Measurements from ENCODE around the gene TRIP4.
"Not testable (repeated sequence)": the region's sequence is repeated elsewhere in the genome, so short reads cannot be mapped to it uniquely, and the experiment has no call there.

Gene TRIP4

GRCh38 chr15:64380130-64380870 lies 7.3 kb upstream of the TRIP4 start:
- peak overlapping the region; percentile 31 to 63 for H3K9ac ChIP-seq (ENCODE audit: low read depth in 1 of 2, low read length in 2 of 2)

GRCh38 chr15:64381000-64381751 lies 6.5 kb upstream of the TRIP4 start, which contains the start of gene PCLAF:
TSS of gene PCLAF (minus strand) at chr15:64381441. CDS start at chr15:64381371, 70 bp downstream.
- Histone ChIP-seq H3K9ac (ENCODE audit: low read depth in 1 of 2, low read length in 2 of 2) (peak within 1 kb of the TSS; percentile 31 to 63), H3K9me3 (ENCODE audit: control insufficient read depth in 1 of 2, low read length in 2 of 2) (no peaks in the 10 kb centered on the region), H3K36me3 (ENCODE audit: control insufficient read depth in 1 of 2, insufficient read depth in 2 of 2, low read length in 2 of 2) (no peaks in the 10 kb centered on the region), H3K4me1 (ENCODE audit: control insufficient read depth in 1 of 2, insufficient read depth in 2 of 2, low read length in 2 of 2) (peaks cover 3 to 19% of the 10 kb centered on the region in 2 donors), H3K27me3 (ENCODE audit: control insufficient read depth in 1 of 2, insufficient read depth in 2 of 2, low read length in 2 of 2) (no peaks in the 10 kb centered on the region), H3K27ac (ENCODE audit: low read depth, low read length) (no peak within 1 kb of the TSS), H3K4me3 (ENCODE audit: low read depth in 1 of 2, low read length in 2 of 2) (peak within 1 kb of the TSS; percentile 83 to 90)

More at GRCh38 chr15:64380130-64380870, 7.3 kb upstream of the TRIP4 start:
- H3K27me3 ChIP-seq (ENCODE audit: control insufficient read depth in 1 of 2, insufficient read depth in 2 of 2, low read length in 2 of 2); H3K36me3 ChIP-seq (ENCODE audit: control insufficient read depth in 1 of 2, insufficient read depth in 2 of 2, low read length in 2 of 2); H3K9me3 ChIP-seq (ENCODE audit: control insufficient read depth in 1 of 2, low read length in 2 of 2); H3K27ac ChIP-seq (ENCODE audit: low read depth, low read length): not testable (repeated sequence)
- H3K4me1 ChIP-seq (ENCODE audit: control insufficient read depth in 1 of 2, insufficient read depth in 2 of 2, low read length in 2 of 2) = peaks cover 3 to 19% of the 10 kb centered on the region in 2 donors
- H3K4me3 ChIP-seq (ENCODE audit: low read depth in 1 of 2, low read length in 2 of 2) = peak overlapping the region; percentile 83 to 90

GRCh38 chr15:64383760-64384159 lies 3.9 kb upstream of the TRIP4 start:
- H3K27me3 ChIP-seq (ENCODE audit: control insufficient read depth in 1 of 2, insufficient read depth in 2 of 2, low read length in 2 of 2) = no peaks in the 10 kb centered on the region
- H3K36me3 ChIP-seq (ENCODE audit: control insufficient read depth in 1 of 2, insufficient read depth in 2 of 2, low read length in 2 of 2) = no peaks in the 10 kb centered on the region
- no peak overlapping the region for H3K9ac ChIP-seq (ENCODE audit: low read depth in 1 of 2, low read length in 2 of 2)
- no peaks in the 10 kb centered on the region for H3K9me3 ChIP-seq (ENCODE audit: control insufficient read depth in 1 of 2, low read length in 2 of 2)
- no peak overlapping the region for H3K27ac ChIP-seq (ENCODE audit: low read depth, low read length)
- H3K4me1 ChIP-seq (ENCODE audit: control insufficient read depth in 1 of 2, insufficient read depth in 2 of 2, low read length in 2 of 2) = peaks cover 9 to 28% of the 10 kb centered on the region in 2 donors
- no peak overlapping the region for H3K4me3 ChIP-seq (ENCODE audit: low read depth in 1 of 2, low read length in 2 of 2)

- H3K27me3 ChIP-seq (ENCODE audit: control insufficient read depth in 1 of 2, insufficient read depth in 2 of 2, low read length in 2 of 2) = no peaks in the 10 kb centered on the region
- no peaks in the 10 kb centered on the region for H3K36me3 ChIP-seq (ENCODE audit: control insufficient read depth in 1 of 2, insufficient read depth in 2 of 2, low read length in 2 of 2)
- peaks cover 10 to 22% of the 10 kb centered on the region in 2 donors for H3K4me1 ChIP-seq (ENCODE audit: control insufficient read depth in 1 of 2, insufficient read depth in 2 of 2, low read length in 2 of 2)
- no peaks in the 10 kb centered on the region for H3K9me3 ChIP-seq (ENCODE audit: control insufficient read depth in 1 of 2, low read length in 2 of 2)
- no peak overlapping the region for H3K9ac ChIP-seq (ENCODE audit: low read depth in 1 of 2, low read length in 2 of 2)
- H3K4me3 ChIP-seq (ENCODE audit: low read depth in 1 of 2, low read length in 2 of 2) = no peak overlapping the region
- no peak overlapping the region for H3K27ac ChIP-seq (ENCODE audit: low read depth, low read length)
These were observed 1.3 kb upstream of the TRIP4 start for GRCh38 chr15:64386291-64386690.

GRCh38 chr15:64389036-64389435 lies 1.4 kb downstream of the TRIP4 start:
- peak overlapping the region; percentile 96 for H3K4me3 ChIP-seq (ENCODE audit: low read depth in 1 of 2, low read length in 2 of 2)
- H3K27me3 ChIP-seq (ENCODE audit: control insufficient read depth in 1 of 2, insufficient read depth in 2 of 2, low read length in 2 of 2) = no peaks in the 10 kb centered on the region
- peaks cover 0 to 3% of the 10 kb centered on the region in 2 donors for H3K36me3 ChIP-seq (ENCODE audit: control insufficient read depth in 1 of 2, insufficient read depth in 2 of 2, low read length in 2 of 2)
- H3K9ac ChIP-seq (ENCODE audit: low read depth in 1 of 2, low read length in 2 of 2) = no peak overlapping the region
- no peaks in the 10 kb centered on the region for H3K9me3 ChIP-seq (ENCODE audit: control insufficient read depth in 1 of 2, low read length in 2 of 2)
- H3K27ac ChIP-seq (ENCODE audit: low read depth, low read length) = no peak overlapping the region
- H3K4me1 ChIP-seq (ENCODE audit: control insufficient read depth in 1 of 2, insufficient read depth in 2 of 2, low read length in 2 of 2) = peaks cover 10 to 16% of the 10 kb centered on the region in 2 donors

GRCh38 chr15:64392471-64392870 lies 4.8 kb downstream of the TRIP4 start:
- not testable (repeated sequence) for H3K9me3 ChIP-seq (ENCODE audit: control insufficient read depth in 1 of 2, low read length in 2 of 2); H3K27me3 ChIP-seq (ENCODE audit: control insufficient read depth in 1 of 2, insufficient read depth in 2 of 2, low read length in 2 of 2); H3K27ac ChIP-seq (ENCODE audit: low read depth, low read length); H3K9ac ChIP-seq (ENCODE audit: low read depth in 1 of 2, low read length in 2 of 2); H3K4me3 ChIP-seq (ENCODE audit: low read depth in 1 of 2, low read length in 2 of 2)
- peaks cover 16 to 32% of the 10 kb centered on the region in 2 donors for H3K36me3 ChIP-seq (ENCODE audit: control insufficient read depth in 1 of 2, insufficient read depth in 2 of 2, low read length in 2 of 2)
- H3K4me1 ChIP-seq (ENCODE audit: control insufficient read depth in 1 of 2, insufficient read depth in 2 of 2, low read length in 2 of 2) = peaks cover 10 to 12% of the 10 kb centered on the region in 2 donors

GRCh38 chr15:64396789-64397188 lies 9.2 kb downstream of the TRIP4 start:
- Histone ChIP-seq H3K27ac (ENCODE audit: low read depth, low read length) (no peak overlapping the region), H3K9me3 (ENCODE audit: control insufficient read depth in 1 of 2, low read length in 2 of 2) (no peaks in the 10 kb centered on the region), H3K9ac (ENCODE audit: low read depth in 1 of 2, low read length in 2 of 2) (no peak overlapping the region), H3K4me3 (ENCODE audit: low read depth in 1 of 2, low read length in 2 of 2) (no peak overlapping the region), H3K4me1 (ENCODE audit: control insufficient read depth in 1 of 2, insufficient read depth in 2 of 2, low read length in 2 of 2) (no peaks in the 10 kb centered on the region), H3K27me3 (ENCODE audit: control insufficient read depth in 1 of 2, insufficient read depth in 2 of 2, low read length in 2 of 2) (no peaks in the 10 kb centered on the region), H3K36me3 (ENCODE audit: control insufficient read depth in 1 of 2, insufficient read depth in 2 of 2, low read length in 2 of 2) (peaks cover 35 to 66% of the 10 kb centered on the region in 2 donors)

GRCh38 chr15:64398575-64398974 lies 10.9 kb downstream of the TRIP4 start:
- no peaks in the 10 kb centered on the region for H3K4me1 ChIP-seq (ENCODE audit: control insufficient read depth in 1 of 2, insufficient read depth in 2 of 2, low read length in 2 of 2)
- H3K9me3 ChIP-seq (ENCODE audit: control insufficient read depth in 1 of 2, low read length in 2 of 2) = no peaks in the 10 kb centered on the region
- H3K4me3 ChIP-seq (ENCODE audit: low read depth in 1 of 2, low read length in 2 of 2) = no peak overlapping the region
- no peak overlapping the region for H3K9ac ChIP-seq (ENCODE audit: low read depth in 1 of 2, low read length in 2 of 2)
- peaks cover 34 to 72% of the 10 kb centered on the region in 2 donors for H3K36me3 ChIP-seq (ENCODE audit: control insufficient read depth in 1 of 2, insufficient read depth in 2 of 2, low read length in 2 of 2)
- no peak overlapping the region for H3K27ac ChIP-seq (ENCODE audit: low read depth, low read length)
- H3K27me3 ChIP-seq (ENCODE audit: control insufficient read depth in 1 of 2, insufficient read depth in 2 of 2, low read length in 2 of 2) = no peaks in the 10 kb centered on the region

GRCh38 chr15:64400583-64400982 lies 12.9 kb downstream of the TRIP4 start:
- peaks cover 27 to 72% of the 10 kb centered on the region in 2 donors for H3K36me3 ChIP-seq (ENCODE audit: control insufficient read depth in 1 of 2, insufficient read depth in 2 of 2, low read length in 2 of 2)

GRCh38 chr15:64412216-64412615 lies 24.6 kb downstream of the TRIP4 start:
- peaks cover 20 to 57% of the 10 kb centered on the region in 2 donors for H3K36me3 ChIP-seq (ENCODE audit: control insufficient read depth in 1 of 2, insufficient read depth in 2 of 2, low read length in 2 of 2)

More at GRCh38 chr15:64400583-64400982, 12.9 kb downstream of the TRIP4 start:
- Histone ChIP-seq H3K27me3 (ENCODE audit: control insufficient read depth in 1 of 2, insufficient read depth in 2 of 2, low read length in 2 of 2) (no peaks in the 10 kb centered on the region), H3K4me3 (ENCODE audit: low read depth in 1 of 2, low read length in 2 of 2) (no peak overlapping the region), H3K4me1 (ENCODE audit: control insufficient read depth in 1 of 2, insufficient read depth in 2 of 2, low read length in 2 of 2) (no peaks in the 10 kb centered on the region), H3K9ac (ENCODE audit: low read depth in 1 of 2, low read length in 2 of 2) (no peak overlapping the region), H3K9me3 (ENCODE audit: control insufficient read depth in 1 of 2, low read length in 2 of 2) (no peaks in the 10 kb centered on the region), H3K27ac (ENCODE audit: low read depth, low read length) (no peak overlapping the region)

More at GRCh38 chr15:64412216-64412615, 24.6 kb downstream of the TRIP4 start:
- Histone ChIP-seq H3K9ac (ENCODE audit: low read depth in 1 of 2, low read length in 2 of 2) (no peak overlapping the region), H3K27ac (ENCODE audit: low read depth, low read length) (no peak overlapping the region), H3K4me1 (ENCODE audit: control insufficient read depth in 1 of 2, insufficient read depth in 2 of 2, low read length in 2 of 2) (no peaks in the 10 kb centered on the region), H3K9me3 (ENCODE audit: control insufficient read depth in 1 of 2, low read length in 2 of 2) (no peaks in the 10 kb centered on the region), H3K27me3 (ENCODE audit: control insufficient read depth in 1 of 2, insufficient read depth in 2 of 2, low read length in 2 of 2) (no peaks in the 10 kb centered on the region), H3K4me3 (ENCODE audit: low read depth in 1 of 2, low read length in 2 of 2) (no peak overlapping the region)
